Raji (cell line): ENCODE data around the gene SHISA2.

Experiments
- POLR2A ChIP-seq: IDR thresholded peaks from 2 replicates; pipeline ENCODE4 v1.6.1; 2011; ENCODE audit warnings: low read depth, low read length, control low read depth; ENCODE audit not compliant: insufficient read depth

The SHISA2 gene

GRCh38 chr13:26022538-26023292 lies 29.1 kb downstream of the SHISA2 start:
- TF ChIP-seq POLR2A = no peak

GRCh38 chr13:26021956-26022355 lies 29.9 kb downstream of the SHISA2 start:
- TF ChIP-seq POLR2A = no peak

DNA sequence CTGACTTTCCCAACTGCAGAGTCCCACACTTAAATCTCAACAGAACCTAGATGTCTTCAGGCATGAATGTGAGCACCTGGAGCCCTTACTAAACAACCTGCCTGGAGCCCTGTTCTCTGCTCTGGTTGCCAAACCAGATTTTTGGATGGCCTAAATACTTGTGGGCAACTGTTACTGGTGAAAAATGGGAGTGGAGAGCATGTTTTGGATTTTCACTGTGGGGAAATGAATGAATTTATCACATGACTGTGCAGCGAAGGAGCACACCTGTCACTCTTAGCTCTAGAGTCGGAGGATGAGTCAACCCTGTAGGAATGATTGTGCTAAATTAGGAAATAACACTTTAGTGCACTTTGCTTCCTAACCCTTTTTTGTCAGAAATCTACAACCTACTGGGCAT lies 30.3 kb downstream of the SHISA2 start:
- no peak for TF ChIP-seq POLR2A

- no peak for TF ChIP-seq POLR2A
Measured at GRCh38 chr13:26020891-26021290, 30.9 kb downstream of the SHISA2 start.

DNA sequence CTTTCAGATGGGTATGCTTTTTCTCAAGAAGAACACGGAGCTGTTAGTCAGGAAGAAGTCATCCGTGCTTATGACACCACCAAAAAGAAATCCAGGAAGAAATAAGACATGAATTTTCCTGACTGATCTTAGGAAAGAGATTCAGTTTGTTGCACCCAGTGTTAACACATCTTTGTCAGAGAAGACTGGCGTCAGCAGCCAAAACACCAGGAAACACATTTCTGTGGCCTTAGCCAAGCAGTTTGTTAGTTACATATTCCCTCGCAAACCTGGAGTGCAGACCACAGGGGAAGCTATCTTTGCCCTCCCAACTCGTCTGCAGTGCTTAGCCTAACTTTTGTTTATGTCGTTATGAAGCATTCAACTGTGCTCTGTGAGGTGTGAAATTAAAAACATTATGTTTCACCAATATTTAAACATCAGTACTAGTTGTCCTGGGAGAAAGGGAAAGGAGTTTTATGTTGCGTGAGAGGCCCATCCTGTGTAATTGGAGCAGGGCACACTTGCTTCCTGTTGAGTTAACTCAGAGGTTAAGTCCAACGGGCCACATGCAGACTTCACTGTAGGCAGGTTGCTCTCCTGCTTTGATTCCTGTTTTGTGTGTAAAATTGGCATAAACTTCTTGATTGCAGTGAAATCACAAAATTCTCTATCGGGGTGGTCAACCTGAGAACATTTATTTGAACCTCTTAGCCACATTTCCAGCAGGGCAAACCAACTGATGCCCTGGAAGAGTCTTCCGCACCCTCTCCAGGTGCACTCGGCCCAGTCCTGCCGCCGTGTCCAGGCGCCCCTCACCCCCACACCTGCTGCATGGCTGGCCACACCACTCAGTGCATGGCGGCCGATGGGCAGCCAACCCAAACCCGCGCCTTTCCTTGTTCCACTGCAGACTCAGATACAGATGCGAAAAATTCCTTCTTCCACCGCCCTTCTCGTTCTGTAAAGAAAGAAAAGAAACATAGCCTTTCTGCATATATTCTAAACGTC lies 31.6 kb downstream of the SHISA2 start:
- no peak for TF ChIP-seq POLR2A

- TF ChIP-seq POLR2A = no peak
Measured at GRCh38 chr13:26019251-26019650, 32.6 kb downstream of the SHISA2 start.

DNA sequence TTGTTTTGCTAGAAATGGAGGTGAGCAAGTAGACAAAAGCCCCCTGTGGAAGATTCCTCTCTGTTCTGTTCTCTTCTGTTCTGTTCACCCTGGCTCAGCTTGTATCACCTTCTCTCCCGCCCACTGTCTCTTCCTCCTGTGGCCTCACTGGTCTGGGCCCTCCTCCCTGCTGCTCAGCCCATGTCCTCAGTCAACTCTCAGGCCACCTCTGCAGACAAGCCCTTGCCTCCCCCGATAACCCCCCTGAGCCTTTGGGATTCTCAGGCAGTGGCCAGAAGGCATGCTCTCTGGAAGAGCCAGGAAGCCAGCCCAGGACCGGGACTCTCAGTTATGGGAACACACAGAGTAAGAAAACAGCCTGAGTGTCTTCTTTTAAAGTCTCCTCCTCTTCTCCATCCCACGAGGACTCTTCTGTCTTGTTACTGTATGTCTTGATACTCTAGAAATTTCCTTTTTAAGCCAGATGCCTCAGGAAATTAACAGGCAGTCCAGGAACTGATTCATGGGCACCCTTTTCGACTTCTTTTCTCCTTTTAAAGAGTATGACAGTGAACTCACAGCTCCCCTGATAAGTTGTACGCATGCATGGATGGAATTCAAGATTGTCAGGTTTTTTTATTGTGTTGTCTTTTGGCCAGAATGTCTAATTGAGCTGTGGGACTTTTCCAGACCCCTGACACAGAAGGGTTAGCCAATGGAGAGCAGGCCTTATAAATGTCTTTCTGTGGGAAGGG lies 33.7 kb downstream of the SHISA2 start:
- TF ChIP-seq POLR2A = no peak

- TF ChIP-seq POLR2A = no peak
Measured at GRCh38 chr13:26017196-26017921, 34.5 kb downstream of the SHISA2 start.

DNA sequence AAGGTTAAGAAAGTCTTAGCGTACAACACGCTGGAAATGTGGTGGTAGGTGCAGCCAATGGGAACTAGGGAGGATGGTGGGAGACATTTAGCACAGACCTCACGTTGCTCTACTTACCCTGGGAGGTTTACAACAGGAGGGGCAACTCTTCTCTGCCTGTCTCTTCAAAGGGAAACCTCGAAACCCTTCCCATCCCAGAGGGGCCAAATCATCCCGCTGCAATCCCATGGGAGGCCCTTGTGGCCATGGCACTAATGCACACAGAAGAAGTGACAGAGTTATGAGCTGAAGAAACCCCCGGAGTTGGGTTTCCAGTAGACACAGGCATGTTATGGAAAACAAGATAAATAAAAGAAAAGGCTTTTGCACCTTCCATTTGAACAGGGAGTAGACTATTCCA lies 35.6 kb downstream of the SHISA2 start:
- no peak for TF ChIP-seq POLR2A

DNA sequence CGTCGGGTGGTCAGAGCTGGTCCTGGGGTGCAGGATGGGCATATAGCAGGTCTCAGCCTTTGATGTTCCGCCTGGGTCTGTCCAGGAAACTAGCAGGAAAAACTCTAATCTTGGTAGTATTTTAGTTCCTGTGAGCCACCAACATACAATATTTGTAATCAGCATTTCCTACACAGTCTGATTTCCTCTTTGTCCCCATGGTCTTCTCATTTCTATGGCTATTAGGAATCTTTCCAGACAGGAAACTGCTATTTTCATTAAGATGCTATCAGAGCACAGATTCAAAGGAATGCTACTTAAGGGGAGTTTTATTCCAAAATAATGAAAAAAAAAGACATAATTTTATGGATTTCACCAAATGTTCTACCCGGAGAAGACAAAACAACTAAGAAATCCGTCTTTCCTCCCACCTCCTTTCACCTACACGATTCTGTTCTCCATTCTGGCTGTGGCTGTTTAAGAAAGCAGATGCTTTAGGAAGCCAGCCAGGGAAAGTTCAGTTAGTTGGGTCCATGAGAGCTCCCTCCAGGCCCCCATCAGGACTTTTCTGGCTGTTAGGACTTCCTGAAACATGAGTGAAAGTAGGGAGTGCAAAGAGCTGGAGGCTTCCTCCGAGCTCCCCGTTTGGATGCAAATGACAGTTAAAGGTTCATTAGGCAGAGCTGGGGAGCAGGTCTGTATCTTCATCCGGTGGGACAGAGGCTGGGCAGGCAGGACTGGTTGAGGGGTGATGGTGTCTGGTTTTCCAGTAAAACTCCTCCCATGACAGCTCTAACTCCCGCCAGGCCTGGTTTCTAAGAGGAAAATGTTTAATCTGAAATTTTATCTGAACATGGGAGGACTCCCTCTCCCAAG lies 36.3 kb downstream of the SHISA2 start:
- TF ChIP-seq POLR2A = no peak

- TF ChIP-seq POLR2A = no peak
Measured at GRCh38 chr13:26012995-26013394, 38.8 kb downstream of the SHISA2 start.

DNA sequence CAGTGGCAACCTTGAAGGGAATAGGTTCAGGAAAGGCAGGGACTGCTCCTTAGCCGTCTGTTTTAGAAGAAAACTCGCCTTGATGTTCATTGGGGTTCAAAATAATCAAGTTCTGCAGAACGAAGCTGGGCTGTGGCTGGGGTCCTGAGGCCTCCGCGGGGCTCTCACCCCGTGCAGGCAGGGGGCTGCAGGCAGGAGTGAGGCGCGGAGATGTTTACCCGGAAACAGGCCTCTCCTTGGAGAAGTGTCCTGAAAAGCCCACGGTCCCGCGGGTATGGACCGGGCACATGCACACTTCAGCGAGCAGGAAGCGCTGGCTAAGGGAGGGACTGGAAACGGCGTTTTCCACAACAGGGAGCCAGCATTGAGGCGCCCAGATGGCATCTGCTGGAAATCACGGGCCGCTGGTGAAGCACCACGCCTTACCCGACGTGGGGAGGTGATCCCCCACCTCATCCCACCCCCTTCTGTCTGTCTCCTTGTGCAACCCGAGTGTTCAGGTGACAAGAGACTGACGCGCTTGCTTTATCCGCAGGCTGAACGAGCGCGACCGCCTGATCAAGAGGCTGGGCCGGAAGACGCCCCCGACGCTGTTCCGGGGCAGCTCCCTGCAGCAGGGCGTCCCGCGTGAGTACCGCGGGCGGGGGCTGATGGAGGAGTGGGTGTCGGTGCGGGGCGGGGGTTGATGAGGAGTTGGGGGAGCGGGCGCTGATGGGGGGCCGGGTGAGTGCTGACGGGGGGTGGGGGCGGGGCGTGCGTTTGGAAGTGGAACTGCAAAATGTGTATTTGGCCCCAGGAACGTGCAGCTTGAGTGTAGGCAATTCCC lies 39.6 kb downstream of the SHISA2 start:
- TF ChIP-seq POLR2A = no peak

DNA sequence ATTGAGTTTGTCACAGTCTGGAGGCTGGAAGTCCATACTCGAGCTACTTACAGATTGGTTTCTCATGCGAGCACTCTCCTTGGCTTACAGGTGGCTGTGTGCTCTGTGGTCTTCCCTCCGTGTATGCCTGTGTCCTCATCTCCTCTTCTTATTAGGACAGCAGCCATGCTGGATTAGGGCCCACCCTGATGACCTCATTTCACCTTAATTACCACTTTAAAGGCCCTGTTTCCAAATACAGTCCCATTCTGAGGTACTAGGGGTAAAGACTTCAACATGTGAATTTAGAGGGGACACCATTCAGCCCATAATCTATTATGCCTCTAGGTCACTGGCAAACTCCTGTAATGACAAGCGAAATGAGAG lies 40.6 kb downstream of the SHISA2 start:
- TF ChIP-seq POLR2A = no peak
